ENCODE measurements around the gene TMEM106C.

The TMEM106C gene

DNA sequence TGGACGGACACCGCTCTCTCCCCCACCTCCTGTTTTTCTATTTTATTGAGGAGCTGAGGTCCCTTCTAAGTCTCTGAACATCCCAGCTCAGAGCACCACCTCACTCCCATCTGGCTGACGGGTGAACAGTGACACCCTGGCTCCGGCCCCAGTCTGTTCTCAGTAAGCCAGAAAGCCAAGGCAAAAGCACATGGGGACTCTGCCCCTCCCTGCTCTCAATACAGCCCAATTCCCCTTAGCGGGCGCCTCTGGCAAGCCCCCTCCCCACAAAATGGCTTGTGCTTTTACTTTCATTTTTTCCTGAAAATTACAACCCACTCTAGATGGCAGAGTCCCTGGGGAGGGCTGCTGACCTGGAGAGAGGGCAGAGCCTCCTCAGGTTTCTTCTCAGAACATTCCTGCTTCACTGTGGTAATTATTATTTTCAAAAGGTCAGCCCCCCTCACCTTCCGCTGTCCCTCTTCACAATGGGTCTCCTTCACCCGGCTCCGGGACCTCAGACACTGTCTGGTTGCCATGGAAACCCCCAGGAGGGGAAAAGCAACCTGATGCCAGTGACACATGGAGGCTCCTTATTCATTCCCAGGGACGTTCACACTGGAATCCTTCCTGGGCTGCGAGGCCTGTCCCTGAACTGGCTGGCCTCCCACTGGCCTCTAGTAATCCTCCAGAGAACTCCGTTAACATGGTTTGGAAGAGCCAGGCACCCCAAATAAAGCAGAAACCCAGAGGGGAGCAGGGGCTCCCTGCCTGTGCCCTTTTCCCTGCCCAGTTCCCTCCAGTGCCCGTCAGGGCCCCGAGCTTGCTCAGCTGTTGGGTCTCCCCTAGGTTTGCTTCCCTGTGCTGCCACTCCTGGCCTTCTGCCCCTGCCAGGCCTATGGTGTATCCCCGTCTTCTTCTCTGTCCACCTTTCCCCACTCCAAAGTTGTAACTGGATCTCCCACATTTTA is 25.0 kb downstream of the TMEM106C start:
- H2AK5ac ChIP-seq (ENCODE audit: low read length, severe bottlenecking) = no peak overlapping the region
- no peak overlapping the region for H4K91ac ChIP-seq (ENCODE audit: low read length)
- no peak overlapping the region for H2BK5ac ChIP-seq (ENCODE audit: low read depth, low read length, poor library complexity, severe bottlenecking)
- no peak overlapping the region for H3K4me3 ChIP-seq (ENCODE audit: insufficient read depth in 1 of 2, low read depth in 1 of 2, low read length in 2 of 2)
- H3K9ac ChIP-seq (ENCODE audit: low read length) = no peak overlapping the region
- no peak overlapping the region for H3K14ac ChIP-seq (ENCODE audit: low read length in 2 of 2)
- no peak overlapping the region for H3K4me2 ChIP-seq (ENCODE audit: low read length, poor library complexity, severe bottlenecking)
- no peak overlapping the region for H4K8ac ChIP-seq (ENCODE audit: low read length)
- H2AFZ ChIP-seq (ENCODE audit: low read depth, low read length) = no peak overlapping the region
- no peak overlapping the region for H2BK12ac ChIP-seq (ENCODE audit: low read length in 2 of 2)
- 58% methylated on average over 14 of the region's 15 CpGs for WGBS
- no peaks in the 10 kb centered on the region for H3K79me1 ChIP-seq (replicated peaks; ENCODE audit: low read length, poor library complexity, severe bottlenecking)
- H3K18ac ChIP-seq (ENCODE audit: low read depth in 1 of 2, low read length in 2 of 2) = no peak overlapping the region
- peaks cover 36 to 86% of the 10 kb centered on the region in 2 experiments for H3K27me3 ChIP-seq (ENCODE audit: control insufficient read depth in 1 of 2, insufficient read depth in 1 of 2, low read length in 2 of 2)
- DNase-seq = no peak
- no peak overlapping the region for H2BK15ac ChIP-seq (ENCODE audit: low read depth, poor library complexity, severe bottlenecking)
- no peak overlapping the region for H3K23ac ChIP-seq (ENCODE audit: low read length in 2 of 2)
- no peak overlapping the region for H3K27ac ChIP-seq (ENCODE audit: low read length, poor library complexity, severe bottlenecking)
- H3K4ac ChIP-seq (ENCODE audit: low read depth in 1 of 2, low read length in 2 of 2) = no peak overlapping the region
- H3K36me3 ChIP-seq (ENCODE audit: control insufficient read depth in 1 of 2, insufficient read depth in 2 of 2, low read depth in 1 of 2, low read length in 2 of 2) = no peaks in the 10 kb centered on the region
- no peaks in the 10 kb centered on the region for H3K9me3 ChIP-seq (ENCODE audit: control insufficient read depth, low read length)
- H3K4me1 ChIP-seq (ENCODE audit: control insufficient read depth, insufficient read depth, low read depth, low read length) = peaks cover 2% of the 10 kb centered on the region
- H2BK120ac ChIP-seq (ENCODE audit: low read depth, low read length) = no peak overlapping the region

DNA sequence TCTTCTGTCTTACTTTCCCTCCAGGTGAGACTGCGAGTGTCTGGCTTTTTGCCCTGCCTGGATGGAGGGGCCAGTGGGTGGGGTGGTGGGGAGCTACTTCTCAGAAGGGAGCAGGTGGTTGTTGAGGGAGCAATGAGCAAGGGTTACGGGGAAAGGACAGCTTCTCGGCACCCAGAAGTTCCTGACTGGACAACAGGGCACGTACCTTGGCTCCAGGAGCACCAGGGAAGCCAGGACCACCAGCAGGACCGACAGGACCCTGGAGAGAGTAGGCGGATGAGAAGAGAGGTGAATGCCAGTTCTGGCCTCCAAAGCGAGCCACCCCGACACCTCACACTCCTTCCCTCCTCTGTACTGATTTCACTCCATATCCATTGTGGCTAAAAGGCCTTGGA is 25.6 kb downstream of the TMEM106C start:
- Histone ChIP-seq H3K27ac (ENCODE audit: low read length, poor library complexity, severe bottlenecking) (no peak overlapping the region), H2BK5ac (ENCODE audit: low read depth, low read length, poor library complexity, severe bottlenecking) (no peak overlapping the region), H3K18ac (ENCODE audit: low read depth in 1 of 2, low read length in 2 of 2) (no peak overlapping the region), H3K4me2 (ENCODE audit: low read length, poor library complexity, severe bottlenecking) (no peak overlapping the region), H3K4me3 (ENCODE audit: insufficient read depth in 1 of 2, low read depth in 1 of 2, low read length in 2 of 2) (no peak overlapping the region), H2AFZ (ENCODE audit: low read depth, low read length) (no peak overlapping the region), H3K79me1 (replicated peaks; ENCODE audit: low read length, poor library complexity, severe bottlenecking) (no peaks in the 10 kb centered on the region), H3K36me3 (ENCODE audit: control insufficient read depth in 1 of 2, insufficient read depth in 2 of 2, low read depth in 1 of 2, low read length in 2 of 2) (no peaks in the 10 kb centered on the region), H3K9me3 (ENCODE audit: control insufficient read depth, low read length) (no peaks in the 10 kb centered on the region), H2BK12ac (ENCODE audit: low read length in 2 of 2) (no peak overlapping the region), H3K9ac (ENCODE audit: low read length) (no peak overlapping the region), H3K23ac (ENCODE audit: low read length in 2 of 2) (no peak overlapping the region), H4K91ac (ENCODE audit: low read length) (no peak overlapping the region), H3K4me1 (ENCODE audit: control insufficient read depth, insufficient read depth, low read depth, low read length) (peaks cover 2% of the 10 kb centered on the region), H4K8ac (ENCODE audit: low read length) (no peak overlapping the region), H3K14ac (ENCODE audit: low read length in 2 of 2) (no peak overlapping the region), H2AK5ac (ENCODE audit: low read length, severe bottlenecking) (no peak overlapping the region), H2BK120ac (ENCODE audit: low read depth, low read length) (no peak overlapping the region), H2BK15ac (ENCODE audit: low read depth, poor library complexity, severe bottlenecking) (no peak overlapping the region), H3K4ac (ENCODE audit: low read depth in 1 of 2, low read length in 2 of 2) (no peak overlapping the region), H3K27me3 (ENCODE audit: control insufficient read depth in 1 of 2, insufficient read depth in 1 of 2, low read length in 2 of 2) (peaks cover 39 to 91% of the 10 kb centered on the region in 2 experiments)
- 96% methylated on average over 8 of the region's 8 CpGs for WGBS
- DNase-seq = no peak

DNA sequence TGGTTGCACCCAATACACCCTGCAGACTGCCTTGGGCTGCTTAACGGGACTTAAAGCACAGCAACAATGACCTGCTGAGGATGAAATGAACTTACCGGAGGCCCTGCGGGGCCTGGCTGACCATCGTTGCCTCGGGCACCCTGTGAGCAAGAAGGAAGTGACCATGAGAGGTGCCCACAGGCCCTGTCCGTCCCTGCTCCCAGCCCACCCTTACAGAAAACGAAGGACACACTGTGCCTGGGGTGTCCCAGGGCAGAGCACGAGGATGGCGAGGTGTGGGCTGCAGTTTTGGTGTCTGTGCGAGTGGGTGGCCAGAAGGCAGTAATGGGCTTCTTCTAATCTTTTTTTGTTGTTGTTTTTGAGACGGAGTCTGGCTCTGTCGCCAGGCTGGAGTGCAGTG is 26.3 kb downstream of the TMEM106C start:
- H3K4ac ChIP-seq (ENCODE audit: low read depth in 1 of 2, low read length in 2 of 2) = no peak overlapping the region
- no peak overlapping the region for H3K9ac ChIP-seq (ENCODE audit: low read length)
- H3K9me3 ChIP-seq (ENCODE audit: control insufficient read depth, low read length) = no peaks in the 10 kb centered on the region
- 89% methylated on average over 10 of the region's 12 CpGs for WGBS
- no peak overlapping the region for H3K4me2 ChIP-seq (ENCODE audit: low read length, poor library complexity, severe bottlenecking)
- no peaks in the 10 kb centered on the region for H3K36me3 ChIP-seq (ENCODE audit: control insufficient read depth in 1 of 2, insufficient read depth in 2 of 2, low read depth in 1 of 2, low read length in 2 of 2)
- H3K4me3 ChIP-seq (ENCODE audit: insufficient read depth in 1 of 2, low read depth in 1 of 2, low read length in 2 of 2) = no peak overlapping the region
- no peak overlapping the region for H3K14ac ChIP-seq (ENCODE audit: low read length in 2 of 2)
- H3K27ac ChIP-seq (ENCODE audit: low read length, poor library complexity, severe bottlenecking) = no peak overlapping the region
- peaks cover 2% of the 10 kb centered on the region for H3K4me1 ChIP-seq (ENCODE audit: control insufficient read depth, insufficient read depth, low read depth, low read length)
- no peak overlapping the region for H2BK120ac ChIP-seq (ENCODE audit: low read depth, low read length)
- no peaks in the 10 kb centered on the region for H3K79me1 ChIP-seq (replicated peaks; ENCODE audit: low read length, poor library complexity, severe bottlenecking)
- H2BK12ac ChIP-seq (ENCODE audit: low read length in 2 of 2) = no peak overlapping the region
- H3K18ac ChIP-seq (ENCODE audit: low read depth in 1 of 2, low read length in 2 of 2) = no peak overlapping the region
- no peak overlapping the region for H4K91ac ChIP-seq (ENCODE audit: low read length)
- DNase-seq = no peak
- no peak overlapping the region for H4K8ac ChIP-seq (ENCODE audit: low read length)
- peaks cover 44 to 96% of the 10 kb centered on the region in 2 experiments for H3K27me3 ChIP-seq (ENCODE audit: control insufficient read depth in 1 of 2, insufficient read depth in 1 of 2, low read length in 2 of 2)
- H3K23ac ChIP-seq (ENCODE audit: low read length in 2 of 2) = no peak overlapping the region
- no peak overlapping the region for H2BK15ac ChIP-seq (ENCODE audit: low read depth, poor library complexity, severe bottlenecking)
- no peak overlapping the region for H2BK5ac ChIP-seq (ENCODE audit: low read depth, low read length, poor library complexity, severe bottlenecking)
- H2AFZ ChIP-seq (ENCODE audit: low read depth, low read length) = no peak overlapping the region
- H2AK5ac ChIP-seq (ENCODE audit: low read length, severe bottlenecking) = no peak overlapping the region

DNA sequence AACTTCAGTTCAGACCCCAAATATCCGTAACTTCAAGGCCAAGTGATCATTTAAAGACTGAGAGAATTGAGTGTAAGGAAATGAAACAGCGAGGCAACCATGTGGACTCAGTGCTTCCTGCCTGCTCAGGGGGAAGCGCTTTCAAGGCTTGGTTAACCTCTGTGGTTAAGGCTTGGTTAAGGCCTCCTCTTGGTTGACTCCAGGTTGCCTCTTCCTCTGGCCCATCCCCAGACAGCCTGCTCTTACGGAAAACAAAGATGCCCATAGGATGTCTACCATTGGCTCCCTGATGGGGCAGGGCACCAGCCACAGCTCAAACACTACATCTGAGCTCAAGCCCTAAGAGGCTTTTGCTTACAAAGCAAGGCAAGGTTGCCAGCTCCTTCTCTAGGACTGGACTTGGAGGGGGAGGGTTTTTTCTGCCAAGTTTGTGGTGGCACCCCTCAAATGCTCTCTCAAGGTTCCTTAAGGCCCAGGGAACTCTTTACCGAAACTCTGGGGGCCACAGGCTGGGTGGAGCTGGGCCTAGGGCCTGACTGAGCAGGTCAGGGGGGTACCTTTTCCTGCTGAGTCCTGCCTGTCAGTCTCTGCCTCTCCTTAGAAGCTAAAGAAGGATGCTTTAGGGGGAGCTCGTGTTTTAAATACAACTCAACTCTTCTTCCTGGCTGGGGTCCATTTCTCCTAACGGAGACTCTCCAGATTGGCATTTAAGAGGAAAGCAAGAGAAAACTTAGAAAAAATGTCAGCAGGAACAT is 27.1 kb downstream of the TMEM106C start:
- H3K23ac ChIP-seq (ENCODE audit: low read length in 2 of 2) = no peak overlapping the region
- no peak overlapping the region for H2AFZ ChIP-seq (ENCODE audit: low read depth, low read length)
- no peak overlapping the region for H2AK5ac ChIP-seq (ENCODE audit: low read length, severe bottlenecking)
- no peak overlapping the region for H2BK15ac ChIP-seq (ENCODE audit: low read depth, poor library complexity, severe bottlenecking)
- no peak overlapping the region for H3K27ac ChIP-seq (ENCODE audit: low read length, poor library complexity, severe bottlenecking)
- H3K4me2 ChIP-seq (ENCODE audit: low read length, poor library complexity, severe bottlenecking) = no peak overlapping the region
- no peak overlapping the region for H3K14ac ChIP-seq (ENCODE audit: low read length in 2 of 2)
- H3K18ac ChIP-seq (ENCODE audit: low read depth in 1 of 2, low read length in 2 of 2) = no peak overlapping the region
- H3K27me3 ChIP-seq (ENCODE audit: control insufficient read depth in 1 of 2, insufficient read depth in 1 of 2, low read length in 2 of 2) = peaks cover 48 to 96% of the 10 kb centered on the region in 2 experiments
- no peak overlapping the region for H3K4ac ChIP-seq (ENCODE audit: low read depth in 1 of 2, low read length in 2 of 2)
- no peak overlapping the region for H2BK5ac ChIP-seq (ENCODE audit: low read depth, low read length, poor library complexity, severe bottlenecking)
- no peak overlapping the region for H3K4me3 ChIP-seq (ENCODE audit: insufficient read depth in 1 of 2, low read depth in 1 of 2, low read length in 2 of 2)
- H2BK120ac ChIP-seq (ENCODE audit: low read depth, low read length) = no peak overlapping the region
- H4K8ac ChIP-seq (ENCODE audit: low read length) = no peak overlapping the region
- no peaks in the 10 kb centered on the region for H3K79me1 ChIP-seq (replicated peaks; ENCODE audit: low read length, poor library complexity, severe bottlenecking)
- DNase-seq = no peak
- 91% methylated on average over 7 of the region's 7 CpGs for WGBS
- H3K4me1 ChIP-seq (ENCODE audit: control insufficient read depth, insufficient read depth, low read depth, low read length) = peaks cover 2% of the 10 kb centered on the region
- H3K9me3 ChIP-seq (ENCODE audit: control insufficient read depth, low read length) = no peaks in the 10 kb centered on the region
- no peak overlapping the region for H4K91ac ChIP-seq (ENCODE audit: low read length)
- no peaks in the 10 kb centered on the region for H3K36me3 ChIP-seq (ENCODE audit: control insufficient read depth in 1 of 2, insufficient read depth in 2 of 2, low read depth in 1 of 2, low read length in 2 of 2)
- no peak overlapping the region for H2BK12ac ChIP-seq (ENCODE audit: low read length in 2 of 2)
- H3K9ac ChIP-seq (ENCODE audit: low read length) = no peak overlapping the region
